T47D (cell line): ENCODE measurements around the gene MGLL.

Experiments
- DNase-seq, 2 experiments: peaks; one replicate each; pipeline versions ENCODE4 v3.0.0 to v3.0.0-alpha.2; 2011 to 2012; ENCODE audit warnings: low read depth in 1 of 2, low spot score in 1 of 2
- JUND ChIP-seq: IDR thresholded peaks from 2 replicates; pipeline ENCODE4 v1.6.1; 2012; ENCODE audit warnings: low read depth
- in situ Hi-C: cut with HindIII; loops from 2 replicates; pipeline ENCODE4 v1.10.0; 2016; ENCODE audit warnings: low sequenced_read_pairs, low pct_unique_long_range_greater_than_20kb

The MGLL gene

DNA sequence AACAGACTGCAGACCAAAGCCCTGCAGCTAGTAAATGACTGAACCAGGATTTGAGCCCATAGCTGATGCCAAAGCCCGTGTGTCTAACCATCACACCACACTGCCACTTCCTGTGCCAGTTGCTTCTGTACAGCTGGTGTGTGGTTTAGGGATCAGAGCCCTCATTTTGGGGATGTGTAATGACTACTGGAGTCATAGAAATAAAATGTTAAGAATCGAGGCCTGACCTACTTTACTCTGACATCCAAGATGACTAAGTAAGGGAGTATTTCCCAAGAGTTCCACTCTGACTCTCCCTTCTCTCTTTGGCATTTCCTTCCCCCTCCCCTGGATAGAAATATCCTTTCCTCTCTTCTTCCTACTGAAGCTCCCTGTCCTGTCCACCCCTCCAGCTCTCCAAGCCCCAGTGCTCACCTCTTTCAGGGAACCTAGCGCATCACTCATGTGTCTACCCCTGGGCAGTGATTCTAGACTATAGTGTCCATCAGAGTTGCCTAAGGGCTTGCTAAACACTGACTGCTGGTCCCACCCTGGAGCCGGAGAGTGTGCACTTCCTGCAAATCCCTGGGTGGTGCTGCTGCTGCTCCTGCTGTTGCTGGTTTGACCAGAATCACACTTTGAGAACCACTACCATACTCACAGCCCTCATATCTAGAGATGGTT, 53.8 kb downstream of the MGLL start:
- DNase-seq, result no peak
- in situ Hi-C loops, result no loop called here
- no peak for TF ChIP-seq JUND

DNA sequence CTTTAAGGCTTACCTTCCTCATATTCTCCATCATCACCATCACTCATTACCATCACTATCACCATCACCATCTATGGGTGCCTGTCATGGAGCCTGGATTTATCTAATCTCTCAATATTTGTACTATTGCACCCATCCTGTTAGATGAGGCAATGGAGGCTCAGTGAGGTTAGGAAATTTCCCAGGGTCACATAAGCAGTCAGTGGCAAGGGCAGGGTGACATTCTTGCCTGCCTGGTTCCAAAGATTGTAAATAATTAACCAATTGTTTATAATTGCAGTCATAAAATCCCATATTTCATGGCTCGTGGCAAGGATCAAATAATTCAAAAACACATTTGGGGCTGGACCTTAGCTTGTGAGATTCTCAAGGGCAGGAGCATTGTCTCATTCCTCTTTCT, 55.2 kb downstream of the MGLL start:
- in situ Hi-C loops, result no loop called here
- no peak for DNase-seq
- TF ChIP-seq JUND, result no peak

DNA sequence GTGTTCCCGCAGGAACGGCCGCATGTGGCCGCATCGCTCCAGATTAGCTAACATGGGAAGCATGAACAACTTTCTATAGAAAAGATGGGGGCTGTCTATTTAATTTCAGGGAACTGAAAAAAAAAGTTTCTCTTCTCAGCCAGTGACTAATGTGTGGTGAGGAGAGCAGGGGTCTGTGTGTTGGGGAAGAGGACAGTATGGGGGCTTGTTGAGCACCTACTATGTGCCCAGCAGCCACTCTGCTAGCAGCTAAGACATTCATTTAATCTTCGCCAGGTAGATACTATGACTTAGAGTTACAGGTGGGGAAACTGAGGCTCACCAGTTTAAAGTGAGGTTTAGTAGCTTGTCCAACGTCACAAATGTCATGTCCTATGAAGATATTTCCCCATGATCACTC, 56.6 kb downstream of the MGLL start:
- TF ChIP-seq JUND, result no peak
- in situ Hi-C loops, result no loop called here
- no peak for DNase-seq

DNA sequence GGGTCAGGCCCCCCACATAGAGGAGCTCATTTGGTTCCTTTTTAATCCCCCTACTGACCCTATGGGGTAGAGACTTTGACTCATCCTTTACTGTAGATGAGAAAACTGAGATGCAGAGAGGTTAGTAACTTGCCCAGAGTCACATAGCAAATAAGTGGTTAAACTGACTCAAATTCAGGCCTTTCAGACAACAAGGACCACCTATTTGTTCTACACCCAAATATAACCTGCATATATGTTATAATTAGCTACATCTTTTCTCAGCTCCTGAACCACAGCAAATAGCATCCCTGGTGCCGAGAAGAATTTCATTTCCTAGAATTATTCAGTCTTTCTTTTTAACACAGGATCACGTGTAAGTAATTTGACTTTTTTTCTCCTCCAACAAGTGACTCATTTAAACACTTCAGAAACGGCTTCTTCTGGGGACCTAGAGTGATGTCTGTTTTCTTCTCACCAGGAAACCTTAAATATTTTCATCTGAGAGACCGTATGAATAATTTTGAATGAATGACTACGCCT, 57.4 kb downstream of the MGLL start:
- in situ Hi-C loops, result no loop called here
- no peak for DNase-seq
- TF ChIP-seq JUND, result no peak

DNA sequence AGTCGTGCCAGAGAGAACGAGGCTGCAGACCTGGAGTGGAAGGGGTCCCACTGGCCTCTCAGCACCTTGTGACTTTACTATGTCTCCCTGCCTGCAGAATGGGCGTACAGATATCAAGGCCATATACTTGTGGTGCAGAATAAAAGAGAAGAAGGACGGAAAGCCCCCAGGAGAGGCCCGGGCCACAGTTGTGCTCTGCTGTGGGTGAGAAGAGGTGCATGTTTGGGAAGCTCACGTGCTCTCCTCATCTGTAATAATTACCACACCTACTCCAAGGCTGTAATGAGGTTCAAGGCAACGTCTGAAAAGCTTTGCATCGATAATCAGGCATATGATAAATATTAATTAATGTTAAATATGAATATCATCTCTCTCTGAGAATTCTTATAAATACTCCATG, 58.0 kb downstream of the MGLL start:
- no peak for TF ChIP-seq JUND
- no peak for DNase-seq
- in situ Hi-C loops, result no loop called here

DNA sequence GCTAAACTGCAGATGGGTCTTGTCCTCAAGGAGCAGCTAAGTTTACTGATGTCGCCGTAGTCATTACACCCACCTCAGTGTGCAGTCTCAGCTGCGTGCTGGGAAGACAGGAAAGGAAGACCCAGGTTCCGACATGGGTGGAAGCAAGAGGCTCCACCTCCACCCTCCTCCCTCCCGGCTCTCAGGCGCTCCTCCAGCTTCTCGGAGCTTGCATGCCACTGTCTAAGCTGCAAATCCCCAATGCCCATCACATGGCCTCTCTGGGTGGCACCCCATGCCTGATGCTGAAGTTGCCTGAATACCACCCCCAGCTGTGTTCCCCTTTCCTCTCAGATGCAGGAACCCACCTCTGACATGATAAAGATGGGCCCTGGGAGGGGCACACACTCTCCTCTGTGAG, 58.5 kb downstream of the MGLL start:
- no peak for DNase-seq
- in situ Hi-C loops, result no loop called here
- no peak for TF ChIP-seq JUND

DNA sequence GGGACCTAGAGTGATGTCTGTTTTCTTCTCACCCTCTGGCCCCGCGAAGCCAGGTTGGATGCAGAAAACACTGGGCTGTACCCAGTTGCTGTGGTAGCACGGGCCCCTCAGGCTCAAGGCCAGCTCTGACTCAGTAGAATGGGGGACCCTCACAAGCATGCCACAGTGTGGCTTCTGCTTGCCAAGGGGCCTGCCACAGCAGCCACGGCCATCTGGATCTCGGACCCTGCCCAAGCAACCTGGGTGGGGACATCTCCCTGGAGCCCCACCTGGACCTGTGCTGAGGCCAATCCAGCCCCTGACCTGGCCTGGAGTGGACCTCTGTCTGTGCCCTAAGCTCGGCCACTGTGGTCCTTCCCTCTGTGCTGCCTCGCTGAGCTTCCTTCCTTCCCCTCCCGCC, 59.0 kb downstream of the MGLL start:
- TF ChIP-seq JUND, result no peak
- no peak for DNase-seq
- in situ Hi-C loops, result no loop called here

DNA sequence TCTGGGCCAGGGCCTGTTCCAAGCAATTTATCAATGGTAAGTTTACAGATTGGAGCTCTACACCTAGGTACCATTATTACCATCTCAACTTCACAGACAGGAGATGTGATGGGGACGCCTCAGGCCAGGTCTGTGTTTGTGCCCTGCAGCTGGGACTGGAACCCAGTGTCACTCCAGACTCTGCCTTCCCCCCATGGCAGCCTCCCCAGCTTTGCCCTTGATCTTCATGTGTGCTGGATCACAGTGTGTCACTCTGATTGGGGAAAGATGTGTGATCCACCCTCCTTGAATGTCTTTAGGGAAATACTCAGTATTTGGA, 59.6 kb downstream of the MGLL start:
- in situ Hi-C loops, result no loop called here
- TF ChIP-seq JUND, result no peak

DNA sequence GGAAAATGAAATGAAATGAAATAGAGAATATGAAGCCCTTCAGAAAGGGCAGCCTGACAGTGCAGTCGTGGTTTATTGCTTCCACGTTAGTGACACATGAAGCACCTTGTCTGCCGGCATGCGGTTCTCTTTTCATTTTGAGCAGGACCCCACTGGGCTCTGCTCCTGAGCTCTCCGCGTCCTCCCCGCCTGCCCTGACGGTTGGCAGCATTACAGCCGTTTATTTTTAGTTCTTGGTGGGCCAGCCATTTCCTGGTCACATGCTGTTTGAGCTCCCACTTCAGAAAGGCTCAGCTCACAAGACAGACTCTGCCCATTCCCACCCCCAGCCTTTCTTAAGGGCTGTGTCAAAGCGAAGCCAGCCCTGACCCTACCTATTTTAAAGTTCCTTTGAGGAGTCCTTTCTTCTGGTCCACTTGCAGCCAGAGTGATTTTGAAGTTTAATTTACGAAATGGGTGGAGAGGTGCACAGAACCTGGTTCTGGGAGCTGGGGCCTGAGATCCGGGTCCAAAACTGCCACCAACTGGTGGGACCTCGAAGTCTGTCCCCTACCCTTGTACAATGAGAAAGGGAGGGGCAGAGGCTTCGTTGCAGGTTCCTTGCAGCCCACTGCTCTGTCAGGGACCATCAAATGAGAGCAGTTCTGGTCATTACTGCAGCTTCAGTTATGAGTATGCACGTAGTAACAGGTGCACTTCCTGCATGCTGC, 60.1 kb downstream of the MGLL start:
- DNase-seq, result no peak
- TF ChIP-seq JUND, result no peak

More for the DNA sequence above, 59.6 kb downstream of the MGLL start:
- DNase-seq, result no peak

DNA sequence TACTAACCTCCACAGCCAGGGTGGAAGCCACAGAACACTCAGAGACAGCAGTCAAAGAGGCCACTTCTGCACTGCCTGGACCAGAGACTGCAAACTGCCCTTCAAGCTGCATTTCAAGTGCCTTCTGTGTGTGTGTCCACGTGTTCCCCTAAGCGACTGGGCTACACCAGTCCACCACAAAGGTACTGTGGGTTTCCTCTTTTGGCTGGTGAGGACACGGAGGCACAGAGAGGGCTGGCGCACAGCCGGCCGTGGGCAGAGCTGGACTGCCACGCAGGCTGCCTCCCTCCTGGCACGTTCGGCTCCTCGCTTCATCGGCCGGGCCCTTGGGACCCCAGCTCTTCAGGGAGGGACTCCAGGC, 60.9 kb downstream of the MGLL start:
- DNase-seq, result no peak
- in situ Hi-C loops, result no loop called here
- no peak for TF ChIP-seq JUND

More for the DNA sequence above, 60.1 kb downstream of the MGLL start:
- in situ Hi-C loops, result no loop called here

DNA sequence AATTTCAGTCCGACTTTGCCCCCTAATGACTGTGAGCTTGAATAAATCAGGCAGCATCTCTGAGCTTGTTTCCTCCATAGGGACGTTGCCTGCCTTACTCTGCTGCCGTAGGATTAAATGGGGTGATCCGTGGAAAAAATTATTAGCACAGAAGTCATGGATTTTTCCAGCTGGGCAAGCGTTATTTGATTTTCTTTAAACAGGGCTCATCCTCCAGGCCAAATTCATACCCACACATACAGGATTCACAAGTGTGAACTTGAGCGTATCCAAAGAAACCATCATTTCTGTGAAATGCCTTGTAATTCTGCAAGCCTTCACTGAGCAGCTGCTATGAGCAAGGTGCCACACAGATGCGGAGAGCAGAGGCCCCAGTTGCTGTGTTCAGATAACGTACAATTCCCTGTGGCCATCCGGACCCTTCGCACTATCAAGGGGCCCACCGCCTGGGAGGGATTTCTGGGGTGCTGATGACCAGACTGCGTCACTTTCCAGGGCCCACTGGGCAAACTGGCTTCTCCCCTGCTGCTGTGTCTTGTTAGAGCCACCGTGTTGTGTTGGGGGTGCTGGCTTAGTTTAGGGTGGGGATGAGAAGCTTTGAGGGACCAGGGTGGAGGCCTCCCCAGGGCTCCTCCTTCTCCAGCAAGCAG, 61.4 kb downstream of the MGLL start:
- DNase-seq, result no peak
- TF ChIP-seq JUND, result no peak
- in situ Hi-C loops, result no loop called here

DNA sequence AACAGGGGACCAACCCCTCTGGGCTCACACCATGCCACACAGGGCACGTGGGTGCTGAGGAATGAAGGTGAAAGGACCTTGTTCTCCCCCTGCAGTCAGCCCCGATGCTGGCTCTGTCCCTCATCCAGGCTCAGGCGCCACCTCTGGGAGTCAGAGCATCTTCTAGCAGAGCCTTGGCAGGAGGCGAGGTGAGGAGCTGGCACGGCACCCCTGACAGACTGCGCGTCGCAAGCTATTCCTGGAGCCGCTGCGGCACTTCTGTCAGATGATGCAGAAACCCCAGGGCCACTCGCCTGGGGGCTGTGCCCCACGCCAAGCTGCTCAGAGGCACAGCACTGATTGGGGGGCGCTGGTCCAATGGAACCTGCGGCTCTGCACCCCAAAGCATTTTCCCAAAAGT, 62.0 kb downstream of the MGLL start:
- no peak for TF ChIP-seq JUND
- in situ Hi-C loops, result no loop called here
- no peak for DNase-seq

DNA sequence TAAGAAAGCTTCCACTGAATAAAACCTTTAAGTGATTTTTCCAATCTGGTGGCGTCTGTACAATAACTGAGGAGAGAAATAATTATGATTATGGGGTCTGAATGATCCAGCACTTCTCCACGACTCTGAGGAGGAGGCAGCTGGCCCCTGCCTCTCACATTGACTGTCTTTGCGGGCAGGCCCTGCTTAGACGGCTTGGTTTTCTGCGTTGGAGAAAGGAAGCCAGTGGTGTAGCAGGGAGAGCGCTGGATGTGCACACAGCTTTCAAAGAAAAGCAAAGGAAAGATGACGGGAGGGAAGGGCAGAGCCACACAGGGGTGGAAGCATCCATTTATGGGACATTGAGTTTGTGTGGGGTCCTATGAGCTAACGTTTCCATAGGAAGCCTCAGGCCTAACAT, 62.5 kb downstream of the MGLL start:
- no peak for TF ChIP-seq JUND

More for the DNA sequence above, 62.5 kb downstream of the MGLL start:
- in situ Hi-C loops, result no loop called here
- no peak for DNase-seq
